HG03108 (cell line): Measurements from ENCODE around the gene ZDHHC5.

Source experiments
- ATAC-seq: cut with Tn5 transposase; IDR thresholded peaks from one replicate; pipeline ENCODE4 v1.9.1; 2021; ENCODE audit warnings: moderate library complexity; ENCODE audit not compliant: unreplicated experiment

ZDHHC5 gene

DNA sequence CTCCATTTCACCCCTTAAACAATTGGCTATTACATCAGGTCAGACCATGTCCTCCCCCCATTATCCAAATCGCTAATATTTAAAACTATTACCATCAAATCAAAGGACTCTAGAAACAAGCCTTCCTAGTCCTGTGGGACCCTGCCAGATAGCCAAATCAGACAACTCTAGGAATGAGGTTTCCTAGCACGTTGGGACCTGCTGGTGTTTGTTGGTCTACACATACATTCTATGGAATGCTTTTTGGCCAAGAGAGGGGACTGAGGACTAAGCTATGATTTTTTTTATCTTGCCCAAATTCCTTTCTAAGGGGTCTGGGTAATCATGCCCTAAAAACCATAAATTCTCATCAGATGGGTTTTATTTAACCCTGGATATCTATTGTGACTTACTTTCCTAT, 59.3 kb downstream of the ZDHHC5 start:
- ATAC-seq: no peak

DNA sequence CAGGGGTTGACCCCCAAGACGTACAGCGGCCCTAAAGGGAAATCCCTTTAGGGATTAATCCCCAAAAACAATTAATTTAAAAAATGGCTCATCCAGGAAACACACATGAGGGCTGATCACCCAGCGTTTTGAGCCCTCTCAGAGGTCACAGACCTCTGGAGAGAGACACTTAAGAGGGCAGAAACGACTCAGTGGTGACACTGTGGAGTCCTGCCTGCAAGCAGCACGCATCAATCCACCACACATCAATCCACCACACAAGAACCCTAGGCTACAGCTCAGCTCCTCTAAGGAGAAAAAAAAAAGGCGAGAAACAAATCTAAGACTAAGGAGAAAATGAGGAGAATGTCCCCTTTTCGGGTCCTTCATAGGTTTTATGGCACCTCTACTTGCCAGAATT, 60.9 kb downstream of the ZDHHC5 start:
- no peak for ATAC-seq

DNA sequence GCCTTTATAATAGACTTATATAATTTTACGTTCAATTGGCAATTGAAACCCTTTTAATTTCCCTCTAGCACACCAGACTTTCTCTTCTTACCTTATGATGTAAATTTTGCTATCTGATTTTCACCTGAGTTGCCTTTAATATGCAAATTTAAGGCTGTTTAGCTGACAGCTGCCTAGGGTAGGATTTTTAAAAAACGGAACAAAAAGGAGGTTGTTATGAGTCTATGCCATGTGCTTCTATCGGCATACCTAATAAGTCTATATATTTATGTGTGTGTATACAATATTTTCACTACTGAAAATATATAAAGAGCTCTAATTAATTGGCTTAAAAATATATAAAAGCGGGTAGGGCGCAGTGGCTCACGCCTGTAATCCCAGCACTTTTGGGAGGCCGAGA, 61.6 kb downstream of the ZDHHC5 start:
- ATAC-seq: no peak

DNA sequence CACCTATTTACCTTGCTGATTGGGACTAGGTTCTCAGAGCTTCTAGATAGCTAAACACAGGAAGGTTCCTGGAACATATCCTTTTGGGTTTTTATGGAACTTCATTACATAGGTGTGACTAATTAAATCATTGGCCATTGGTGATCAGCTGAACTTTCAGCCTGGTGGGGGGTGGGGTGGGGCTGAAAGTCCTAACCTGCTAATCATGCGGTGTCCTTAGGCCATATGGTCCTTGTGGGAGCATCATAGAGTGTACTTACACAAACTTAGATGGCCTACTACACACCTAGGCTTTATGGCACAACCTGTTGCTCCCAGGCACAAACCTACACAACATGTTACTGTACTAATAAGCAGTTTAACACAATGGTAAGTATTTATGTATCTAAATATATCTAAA, 64.7 kb downstream of the ZDHHC5 start:
- no peak for ATAC-seq

DNA sequence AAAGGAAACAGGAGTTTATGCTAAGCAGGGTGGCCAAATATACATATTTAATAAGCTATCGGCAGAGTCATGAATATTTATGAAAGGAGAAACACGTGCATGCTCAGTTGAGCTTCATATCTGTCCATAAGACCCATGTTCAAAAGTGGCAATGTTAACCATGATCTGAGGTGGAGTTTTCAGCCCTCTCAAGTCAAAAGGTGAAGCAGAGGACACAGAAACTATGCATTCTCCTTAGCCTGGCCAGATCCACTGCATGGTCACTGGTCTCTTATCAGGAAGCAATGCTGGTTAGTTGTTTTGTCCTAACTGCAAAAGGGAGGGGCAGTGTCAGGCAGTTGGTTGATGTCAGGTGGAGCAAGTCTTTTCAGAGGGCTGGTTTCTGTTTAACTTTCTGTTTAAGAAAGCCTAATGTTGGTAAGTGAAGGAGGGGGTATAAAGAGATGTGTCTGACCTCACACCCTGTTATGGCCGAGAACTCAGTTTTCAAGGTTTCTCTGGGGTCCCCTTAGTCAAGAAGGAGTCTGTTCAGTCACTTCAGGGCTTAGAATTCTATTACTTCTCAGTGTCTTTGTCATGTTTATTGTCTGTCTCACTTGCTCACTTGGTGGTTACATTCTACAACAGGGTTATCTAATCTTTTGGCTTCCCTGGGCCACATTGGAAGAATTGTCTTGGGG, 67.8 kb downstream of the ZDHHC5 start:
- no peak for ATAC-seq

DNA sequence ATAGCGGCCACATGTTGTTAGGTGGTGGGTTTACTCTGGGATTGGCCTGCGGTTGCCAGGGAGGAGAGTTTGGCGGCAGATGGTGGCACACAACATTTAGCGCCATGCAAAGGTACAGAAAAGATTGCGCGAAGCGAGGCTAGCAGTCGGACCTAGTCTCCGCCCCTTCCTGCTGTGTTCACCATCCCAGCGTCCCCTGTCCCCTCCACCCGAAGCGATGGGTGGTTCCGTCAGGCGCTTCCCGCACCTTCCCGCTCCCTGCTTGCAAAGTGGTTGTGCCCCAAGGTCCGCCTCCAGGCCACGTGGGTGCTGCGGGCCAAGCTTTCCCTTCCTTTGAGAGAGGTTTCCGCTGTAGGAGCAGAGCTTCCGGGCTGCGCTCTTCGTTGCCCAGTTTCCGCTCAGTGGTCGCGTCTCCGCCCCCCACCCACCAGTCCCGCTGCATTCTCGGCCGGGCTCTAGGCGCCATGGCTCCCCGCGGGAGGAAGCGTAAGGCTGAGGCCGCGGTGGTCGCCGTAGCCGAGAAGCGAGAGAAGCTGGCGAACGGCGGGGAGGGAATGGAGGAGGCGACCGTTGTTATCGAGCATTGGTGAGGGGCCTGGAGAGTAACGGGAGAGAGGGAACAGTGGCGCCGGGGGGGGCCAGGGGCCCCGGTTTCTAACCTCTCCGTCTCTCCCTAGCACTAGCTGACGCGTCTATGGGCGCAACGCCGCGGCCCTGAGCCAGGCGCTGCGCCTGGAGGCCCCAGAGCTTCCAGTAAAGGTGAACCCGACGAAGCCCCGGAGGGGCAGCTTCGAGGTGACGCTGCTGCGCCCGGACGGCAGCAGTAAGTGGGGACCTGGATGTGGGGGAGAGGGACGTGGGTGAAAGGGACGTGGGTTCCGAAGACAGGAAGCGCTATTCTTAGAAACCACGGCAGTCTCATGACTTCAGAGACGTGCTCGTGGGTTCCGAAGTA, 73.5 kb downstream of the ZDHHC5 start, which contains the start of gene SELENOH:
SELENOH (plus strand) TSS at position 360 of the 955 bp plus-strand sequence; CDS start at position 465, 105 bp downstream.
- ATAC-seq: peak; percentile 91

DNA sequence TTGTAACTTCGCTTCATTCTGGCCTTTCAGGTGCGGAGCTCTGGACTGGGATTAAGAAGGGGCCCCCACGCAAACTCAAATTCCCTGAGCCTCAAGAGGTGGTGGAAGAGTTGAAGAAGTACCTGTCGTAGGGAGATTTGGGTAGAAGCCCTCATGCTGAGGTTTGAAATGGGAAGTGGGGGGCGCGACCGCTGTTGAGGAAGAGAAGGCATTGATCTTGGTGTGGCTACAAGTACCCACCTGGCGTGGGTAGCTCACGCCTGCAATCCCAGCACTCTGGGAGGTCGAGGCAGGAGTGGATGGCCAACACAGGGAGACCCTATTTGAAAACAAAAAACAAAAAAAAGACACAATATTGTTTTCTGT, 74.2 kb downstream of the ZDHHC5 start:
- ATAC-seq: no peak

DNA sequence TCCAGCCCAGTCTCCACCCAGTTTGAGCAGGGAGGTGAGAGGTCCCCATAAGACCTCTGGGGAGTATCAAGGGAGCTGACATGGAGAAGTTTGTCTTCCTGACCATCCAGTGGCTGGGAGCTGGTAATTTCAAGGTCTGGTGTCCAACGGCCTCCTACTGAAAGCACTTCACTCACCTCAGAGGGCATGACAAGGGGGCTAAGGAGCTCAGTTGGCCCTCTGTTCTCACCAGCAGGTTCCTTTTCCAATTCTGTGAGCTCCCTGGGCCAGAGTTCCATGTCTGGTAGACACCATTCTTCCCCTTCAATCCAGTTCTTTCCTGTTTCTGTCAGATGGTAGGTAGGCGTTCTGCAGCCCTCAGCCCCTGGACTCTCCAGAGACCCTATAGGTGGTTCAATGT, 76.4 kb downstream of the ZDHHC5 start:
- ATAC-seq: no peak

DNA sequence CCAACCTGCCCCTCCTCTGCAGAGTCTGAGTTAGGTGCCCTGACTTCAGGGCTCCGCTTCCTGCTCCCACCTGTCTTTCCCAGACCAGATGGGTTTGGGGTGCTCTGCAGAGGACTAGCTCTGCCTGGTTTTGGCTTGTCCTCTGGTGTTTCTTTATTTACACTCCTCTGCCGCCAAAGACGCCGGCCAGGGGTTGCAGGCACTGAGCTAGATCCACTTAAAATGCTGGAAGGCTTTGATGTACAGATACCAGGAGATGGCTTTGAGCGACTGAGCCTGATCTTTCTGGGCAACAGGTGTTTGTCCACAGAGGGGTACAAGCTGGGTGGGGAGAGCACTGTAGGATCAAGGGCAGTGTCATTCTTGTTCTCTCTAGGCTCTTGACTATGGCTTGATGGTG, 77.3 kb downstream of the ZDHHC5 start:
- ATAC-seq: no peak

DNA sequence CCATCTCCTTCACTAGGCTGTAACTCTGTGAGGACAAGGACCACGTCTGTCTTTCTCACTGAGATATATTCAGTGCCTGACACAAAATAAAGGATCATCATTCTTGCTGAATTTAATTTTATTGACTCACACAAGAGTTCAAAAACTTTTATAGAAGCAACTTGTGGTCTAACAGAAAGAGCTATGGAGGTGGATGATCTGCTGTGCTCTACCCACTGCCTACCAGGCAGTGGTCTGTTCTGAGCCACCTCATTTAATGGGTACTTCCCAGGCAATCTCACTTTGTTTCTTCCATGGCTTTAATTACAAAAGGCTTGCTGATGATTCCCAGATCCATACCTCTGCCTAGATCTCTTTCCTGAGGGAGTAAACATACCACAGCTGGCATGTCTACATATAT, 79.0 kb downstream of the ZDHHC5 start:
- no peak for ATAC-seq
